ENCODE data around the gene RFTN1.

- TF ChIP-seq CTCF (IDR thresholded peaks at IDR 0.05; ENCODE audit: control extremely low read depth in 1 of 3, insufficient read depth in 1 of 3, low read depth in 1 of 3, low read length in 3 of 3) (no peak), CREB1 (IDR thresholded peaks at IDR 0.05) (no peak), JUN (IDR thresholded peaks at IDR 0.05; ENCODE audit: low read depth, low read length) (no peak), EZH2 (IDR thresholded peaks at IDR 0.05; ENCODE audit: low read depth, low read length, severe bottlenecking) (no peak), ZNF274 (IDR thresholded peaks at IDR 0.05; ENCODE audit: borderline replicate concordance, extremely low read depth, low read length) (no peak), GABPA (IDR thresholded peaks at IDR 0.05; ENCODE audit: borderline replicate concordance, insufficient read depth, low read length) (no peak)
Observed at GRCh38 chr3:16425398-16426028, 88.0 kb downstream of the RFTN1 start.

All from H1 (cell line).